Medulla oblongata (tissue), 1 donor: ENCODE measurements around the gene TCF7.
"Not testable (repeated sequence)": the region's sequence is repeated elsewhere in the genome, so short reads cannot be mapped to it uniquely, and the experiment has no call there.

Experiments used
- DNase-seq: peaks from one replicate; pipeline ENCODE4 v3.0.0-alpha.2; 2015; ENCODE audit errors: extremely low spot score

TCF7 gene

DNA sequence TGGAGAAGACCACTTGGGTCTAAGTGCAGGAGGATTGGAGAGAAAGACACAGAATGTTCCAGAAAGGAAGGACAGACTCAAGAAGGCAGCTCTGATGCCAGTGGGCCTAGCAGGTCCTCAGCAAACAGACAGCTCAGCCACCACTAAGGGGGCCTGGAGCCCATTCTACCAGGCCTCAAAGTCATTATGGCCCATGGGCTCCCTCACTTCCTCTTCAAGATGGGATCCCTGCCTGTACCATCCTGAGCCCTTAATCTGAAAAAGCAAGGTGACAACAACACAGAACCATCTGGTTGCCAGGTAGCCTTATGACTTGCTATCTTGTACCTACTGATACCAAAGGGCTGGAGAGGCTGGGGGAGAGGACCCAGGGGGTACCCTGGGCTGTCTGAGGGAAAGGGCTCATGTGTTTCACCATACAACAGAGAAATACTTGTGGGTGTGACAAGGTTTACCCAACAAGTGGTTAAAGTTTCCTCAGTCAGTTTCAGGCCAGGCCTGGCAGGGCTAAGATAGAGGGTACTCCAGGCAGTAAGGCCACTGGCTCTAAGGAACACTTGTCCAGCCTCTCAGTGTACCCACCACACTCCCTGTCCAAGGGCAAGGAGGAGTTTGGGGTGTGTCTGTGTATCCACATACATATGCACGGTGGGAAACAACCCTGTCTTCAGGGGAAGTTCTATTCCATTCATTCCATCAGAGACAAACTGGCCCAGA is 30.7 kb downstream of the TCF7 start:
- no peak for DNase-seq

DNA sequence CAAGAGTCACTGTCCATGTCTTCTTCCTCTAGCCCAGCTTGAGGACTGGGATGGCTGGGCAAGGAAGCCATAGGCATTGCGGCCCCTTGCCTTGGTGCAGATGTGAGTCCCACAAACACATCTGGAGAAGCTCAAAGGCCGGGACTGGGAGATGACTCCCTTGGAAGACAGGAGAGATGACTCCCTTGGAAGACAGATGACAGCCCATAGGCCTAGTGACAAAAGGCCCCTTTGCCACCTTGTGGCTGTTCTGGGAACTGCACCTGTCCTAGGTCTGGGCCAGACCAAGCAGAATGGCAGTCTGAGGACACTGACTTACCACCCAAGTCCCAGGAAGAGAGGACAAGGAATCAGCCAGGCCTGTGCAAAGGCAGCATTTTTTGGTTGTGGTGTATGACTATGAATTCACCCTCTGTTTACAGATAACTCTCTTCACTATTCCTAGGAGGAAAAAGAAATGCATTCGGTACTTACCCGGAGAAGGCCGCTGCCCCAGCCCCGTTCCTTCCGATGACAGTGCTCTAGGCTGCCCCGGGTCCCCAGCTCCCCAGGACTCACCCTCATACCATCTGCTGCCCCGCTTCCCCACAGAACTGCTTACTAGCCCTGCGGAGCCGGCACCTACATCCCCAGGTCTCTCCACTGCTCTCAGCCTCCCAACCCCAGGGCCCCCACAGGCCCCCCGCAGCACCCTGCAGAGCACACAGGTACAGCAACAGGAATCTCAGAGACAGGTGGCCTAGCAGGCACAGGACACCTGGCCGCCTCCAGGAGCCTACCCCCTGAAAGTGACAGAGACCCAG is 31.5 kb downstream of the TCF7 start:
- peak; percentile 91 for DNase-seq

DNA sequence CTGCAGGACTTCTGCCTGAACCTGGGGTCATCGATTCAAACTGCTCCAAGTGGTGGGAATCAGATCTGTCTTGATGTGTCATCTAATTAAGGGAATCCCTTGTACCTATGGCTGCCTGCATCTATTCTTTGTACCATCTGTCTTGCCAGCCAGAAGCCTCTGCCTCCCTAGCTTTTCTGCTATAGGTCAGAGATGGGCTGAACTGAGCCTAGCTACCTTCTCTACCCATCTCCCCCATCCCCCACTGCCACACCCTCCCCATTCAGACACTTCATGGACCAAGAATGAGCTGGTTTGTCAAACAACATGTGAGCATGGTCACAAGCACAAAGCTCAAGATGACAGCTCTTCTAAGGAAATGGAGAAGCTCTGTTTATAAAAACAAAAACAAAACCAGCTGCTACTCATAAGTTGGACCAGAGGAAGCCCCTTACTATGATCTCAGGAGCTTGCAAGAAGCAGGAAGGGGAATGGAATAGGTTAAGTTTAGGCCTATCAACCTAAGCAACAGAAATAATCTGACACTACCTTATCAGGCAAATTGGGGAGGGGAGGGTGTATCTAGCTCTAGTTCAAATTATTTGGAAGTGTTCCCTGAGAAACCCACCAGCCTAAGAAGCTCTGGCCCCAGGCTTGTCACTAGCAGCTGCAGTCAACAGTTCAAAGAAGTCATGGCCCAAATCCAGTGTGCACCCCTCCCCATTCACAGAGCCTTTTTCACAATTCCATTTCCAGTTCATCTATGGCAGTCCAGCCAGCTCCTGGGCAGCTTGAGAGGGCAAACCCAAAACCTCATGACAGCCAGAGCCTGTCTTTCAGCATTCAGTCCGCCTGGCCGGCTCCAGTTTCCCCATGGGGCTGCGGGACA is 32.4 kb downstream of the TCF7 start:
- DNase-seq, result peak; percentile 39

DNA sequence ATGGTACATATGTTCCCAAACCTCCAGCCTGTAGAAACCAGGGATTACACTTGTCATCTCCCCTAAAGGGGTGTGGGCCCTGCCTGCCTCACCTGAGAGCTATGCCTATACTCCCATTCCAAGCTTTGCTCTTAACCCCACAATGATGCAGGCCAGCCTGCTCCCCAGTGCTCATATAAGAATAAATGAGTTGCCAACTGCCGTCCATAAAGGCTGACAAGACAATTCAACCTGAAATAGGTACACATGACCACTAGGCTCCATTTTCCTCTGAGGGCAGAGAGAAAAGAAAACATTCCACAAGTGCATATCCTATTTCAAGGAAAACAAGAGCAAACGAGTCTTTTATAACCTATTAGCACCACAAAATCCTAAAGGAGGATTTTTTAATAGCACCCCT is 33.8 kb downstream of the TCF7 start:
- no peak for DNase-seq

DNA sequence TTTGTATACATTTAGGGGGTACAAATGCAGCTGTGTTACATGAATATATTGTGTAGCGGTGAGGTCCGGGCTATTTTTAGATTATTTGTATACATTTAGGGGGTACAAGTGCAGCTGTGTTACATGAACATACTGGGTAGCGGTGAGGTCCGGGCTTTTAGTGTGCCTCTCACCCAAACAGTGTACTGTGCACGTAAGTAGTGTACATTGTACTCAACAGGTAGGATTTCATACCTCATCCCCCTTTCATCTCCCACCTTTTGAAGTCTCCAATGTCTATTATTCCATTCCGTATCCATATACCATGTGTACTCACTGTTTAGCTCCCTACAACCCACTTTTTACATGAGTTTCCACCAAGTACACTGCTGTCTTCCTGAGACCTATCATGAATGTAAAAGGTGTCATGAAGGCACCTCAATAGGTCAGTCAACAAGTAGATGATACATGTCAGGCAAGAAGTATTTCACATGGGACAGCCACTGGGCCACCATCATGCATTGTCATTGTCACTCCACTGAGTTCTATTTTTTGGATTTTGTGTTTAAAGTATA is 34.6 kb downstream of the TCF7 start:
- DNase-seq, result no peak

DNA sequence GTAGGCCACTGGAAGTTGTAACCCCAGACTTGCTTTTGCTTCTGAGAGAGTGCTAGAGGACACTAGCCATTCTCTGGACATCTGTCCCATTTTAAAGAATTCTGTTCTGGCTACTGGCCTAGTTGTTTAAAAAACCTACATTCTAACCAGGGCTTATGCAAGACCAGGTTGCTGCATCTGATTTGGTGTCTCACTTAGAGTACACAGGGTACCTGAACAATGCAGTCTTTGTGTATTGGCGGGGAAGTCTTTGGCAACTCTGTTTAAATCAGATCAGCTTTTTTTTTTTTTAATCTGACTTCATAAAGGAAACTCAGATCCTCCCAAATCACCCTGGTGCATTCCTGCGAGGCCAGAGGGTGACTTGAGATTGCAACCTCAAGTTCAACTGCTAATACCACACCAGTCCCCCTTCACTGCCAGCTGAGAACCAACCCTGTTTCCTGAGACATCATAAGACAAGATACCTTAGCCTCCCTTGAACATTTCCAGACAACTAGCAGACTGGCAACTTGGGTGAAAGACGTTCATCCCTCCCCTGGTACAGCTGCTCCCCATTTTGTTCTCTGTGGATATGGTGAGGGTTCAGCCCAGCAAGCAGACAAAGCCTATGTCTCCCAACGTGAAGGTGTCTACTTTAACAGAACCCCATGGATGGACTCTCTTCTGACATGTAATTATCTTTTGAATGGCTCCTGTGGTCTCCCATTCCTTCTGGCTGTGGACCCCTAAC is 35.3 kb downstream of the TCF7 start:
- DNase-seq, result peak; percentile 58

DNA sequence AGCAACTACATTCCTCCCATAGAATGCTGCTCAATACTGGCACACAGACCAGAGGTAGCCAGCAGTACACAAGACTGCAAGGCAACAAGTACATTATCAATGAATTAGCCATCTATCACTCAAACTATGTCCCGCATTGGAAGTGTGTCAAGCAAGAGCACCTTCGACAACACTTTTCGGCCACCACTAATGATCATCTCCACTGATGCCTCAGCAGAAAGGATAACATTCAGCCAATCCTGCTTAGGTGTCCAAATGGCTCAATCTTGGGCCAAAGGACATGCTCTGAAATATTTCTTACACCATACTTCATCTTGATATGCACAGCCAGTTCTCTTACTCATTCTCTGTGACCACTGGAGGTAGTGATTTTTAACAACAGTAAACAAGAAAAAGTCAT is 37.2 kb downstream of the TCF7 start:
- DNase-seq, result no peak

DNA sequence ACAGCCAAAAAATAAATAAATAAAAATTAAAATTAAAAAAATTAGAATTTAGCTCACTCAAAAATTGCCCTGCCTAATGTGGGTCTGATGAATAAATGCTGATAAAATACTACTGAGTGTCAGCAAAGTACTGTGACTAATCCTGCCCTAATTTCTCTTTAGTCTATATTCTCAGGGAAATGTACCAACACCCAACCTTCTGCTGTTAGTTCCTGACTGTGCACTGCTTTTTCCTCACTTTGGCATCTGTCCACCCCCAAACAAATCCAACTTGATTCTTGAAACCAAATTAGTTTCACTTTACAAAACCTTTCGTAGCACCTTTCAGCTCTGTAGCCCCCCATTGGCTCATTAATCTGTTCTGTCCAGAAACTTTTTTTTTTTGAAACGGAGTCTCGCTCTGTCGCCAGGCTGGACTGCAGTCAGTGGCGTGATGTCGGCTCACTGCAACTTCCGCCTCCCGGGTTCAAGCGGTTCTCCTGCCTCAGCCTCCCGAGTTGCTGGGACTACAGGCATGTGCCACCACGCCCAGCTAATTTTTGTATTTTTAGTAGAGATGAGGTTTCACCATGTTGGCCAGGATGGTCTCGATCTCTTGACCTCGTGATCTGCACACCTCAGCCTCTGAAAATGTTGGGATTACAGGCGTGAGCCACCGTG is 37.8 kb downstream of the TCF7 start:
- not testable (repeated sequence) for DNase-seq

DNA sequence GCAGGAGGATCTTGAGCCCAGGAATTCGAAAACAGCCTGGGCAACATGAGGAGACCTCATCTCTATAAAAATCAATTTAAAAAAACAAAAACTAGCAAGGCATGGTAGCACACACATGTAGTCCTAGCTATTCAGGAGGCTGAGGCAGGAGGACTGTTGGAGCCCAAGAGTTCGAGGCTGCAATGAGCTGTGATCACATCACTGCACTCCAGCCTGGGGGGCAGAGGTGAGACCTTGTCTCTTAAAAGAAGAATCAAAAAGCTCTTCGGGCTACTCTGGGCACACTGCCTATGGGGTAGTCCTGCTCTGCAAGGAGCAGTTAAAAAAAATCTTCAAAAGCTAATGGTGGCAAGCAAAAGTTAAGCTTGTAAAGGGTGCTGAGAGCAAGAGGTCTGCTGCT is 38.8 kb downstream of the TCF7 start:
- no peak for DNase-seq

DNA sequence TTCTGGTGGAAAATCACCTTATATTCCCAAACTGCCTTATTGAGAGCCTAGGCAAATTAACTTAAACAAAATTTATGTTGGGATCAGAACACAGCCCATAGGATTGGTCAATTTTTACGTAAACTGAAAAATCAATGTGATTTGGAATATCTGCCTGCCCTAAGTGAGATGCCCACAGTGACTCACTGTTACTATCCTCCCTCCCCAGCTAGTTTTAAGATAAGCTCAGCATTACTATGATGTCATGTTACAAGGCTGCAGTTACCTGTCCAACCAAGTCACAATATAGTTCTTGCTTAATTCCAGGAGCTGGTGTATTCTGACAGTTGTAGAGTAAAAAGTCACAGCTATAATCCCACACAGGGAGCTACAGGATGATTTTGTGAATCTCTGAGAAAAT is 39.2 kb downstream of the TCF7 start:
- DNase-seq, result no peak

DNA sequence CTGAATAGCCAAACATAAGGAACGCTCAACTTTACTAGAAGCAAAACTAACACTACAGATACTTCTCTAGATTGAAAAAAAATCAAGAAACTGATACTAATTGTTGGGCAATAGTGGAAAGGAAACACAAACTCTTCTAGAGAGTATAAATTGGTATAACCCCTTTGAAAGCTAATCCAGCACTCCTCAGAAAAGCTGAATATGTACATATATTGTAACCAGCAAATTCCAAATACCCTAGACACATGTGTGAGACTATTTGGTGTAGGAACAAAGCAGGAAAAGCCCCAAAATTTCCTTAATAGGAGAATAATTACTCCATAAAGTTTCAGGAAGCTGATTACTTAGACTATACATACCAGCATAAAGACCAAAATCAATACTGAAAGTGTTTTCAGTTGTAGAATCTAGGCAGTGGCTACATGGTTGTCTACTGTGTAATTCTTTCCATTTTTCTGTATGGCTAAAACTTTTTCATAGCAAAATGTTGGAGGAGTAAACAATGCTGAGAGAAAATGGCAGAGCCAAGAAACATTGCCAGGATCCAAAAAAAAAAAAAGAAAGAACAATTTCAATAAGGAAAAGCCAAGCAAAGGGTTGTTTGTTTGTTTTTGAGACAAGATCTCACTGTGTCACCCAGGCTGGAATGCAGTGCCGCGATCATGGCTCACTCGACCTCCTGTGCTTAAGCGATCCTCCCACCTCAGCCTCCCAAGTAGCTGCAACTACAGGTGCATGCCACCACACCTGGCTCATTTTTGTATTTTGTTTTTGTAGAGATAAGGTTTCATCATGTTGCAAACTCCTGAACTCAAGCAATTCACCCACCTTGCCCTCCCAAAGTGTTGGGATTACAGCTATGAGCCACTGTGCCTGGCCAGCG is 47.3 kb downstream of the TCF7 start:
- no peak for DNase-seq

DNA sequence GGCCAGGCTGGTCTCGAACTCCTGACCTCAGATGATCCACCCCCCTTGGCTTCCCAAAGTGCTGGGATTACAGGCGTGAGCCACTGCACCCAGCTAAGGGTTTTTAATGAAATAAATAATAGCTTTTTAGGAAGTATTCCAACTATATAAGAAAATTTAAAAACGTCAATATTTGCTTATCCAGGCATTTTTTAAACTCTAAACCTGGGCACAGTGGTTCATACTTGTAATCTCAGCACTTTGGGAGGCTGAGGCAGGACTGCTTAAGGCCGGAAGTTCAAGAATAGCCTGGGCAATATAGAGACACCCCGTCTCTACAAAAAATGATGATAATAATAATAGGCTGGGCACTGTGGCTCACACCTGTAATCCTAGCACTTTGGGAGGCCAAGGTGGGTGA is 48.1 kb downstream of the TCF7 start:
- no peak for DNase-seq

DNA sequence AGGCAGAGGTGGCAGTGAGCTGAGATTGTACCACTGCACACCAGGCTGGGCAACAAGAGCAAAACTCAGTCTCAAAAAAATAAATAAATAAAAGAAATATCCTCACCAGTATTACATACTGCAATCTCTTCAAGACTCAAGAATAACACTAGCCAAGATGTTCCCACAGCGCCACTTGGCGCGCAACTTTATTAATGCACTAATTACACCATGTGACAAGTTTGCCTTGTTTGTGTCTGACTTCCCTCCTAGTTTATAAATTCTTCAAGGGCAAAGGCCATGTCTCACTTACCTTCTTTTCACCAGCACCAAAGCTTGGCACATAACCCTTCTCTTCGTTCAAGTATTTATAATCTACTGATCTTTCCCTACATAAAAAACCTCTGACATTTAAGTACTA is 57.5 kb downstream of the TCF7 start:
- DNase-seq, result peak; percentile 43

DNA sequence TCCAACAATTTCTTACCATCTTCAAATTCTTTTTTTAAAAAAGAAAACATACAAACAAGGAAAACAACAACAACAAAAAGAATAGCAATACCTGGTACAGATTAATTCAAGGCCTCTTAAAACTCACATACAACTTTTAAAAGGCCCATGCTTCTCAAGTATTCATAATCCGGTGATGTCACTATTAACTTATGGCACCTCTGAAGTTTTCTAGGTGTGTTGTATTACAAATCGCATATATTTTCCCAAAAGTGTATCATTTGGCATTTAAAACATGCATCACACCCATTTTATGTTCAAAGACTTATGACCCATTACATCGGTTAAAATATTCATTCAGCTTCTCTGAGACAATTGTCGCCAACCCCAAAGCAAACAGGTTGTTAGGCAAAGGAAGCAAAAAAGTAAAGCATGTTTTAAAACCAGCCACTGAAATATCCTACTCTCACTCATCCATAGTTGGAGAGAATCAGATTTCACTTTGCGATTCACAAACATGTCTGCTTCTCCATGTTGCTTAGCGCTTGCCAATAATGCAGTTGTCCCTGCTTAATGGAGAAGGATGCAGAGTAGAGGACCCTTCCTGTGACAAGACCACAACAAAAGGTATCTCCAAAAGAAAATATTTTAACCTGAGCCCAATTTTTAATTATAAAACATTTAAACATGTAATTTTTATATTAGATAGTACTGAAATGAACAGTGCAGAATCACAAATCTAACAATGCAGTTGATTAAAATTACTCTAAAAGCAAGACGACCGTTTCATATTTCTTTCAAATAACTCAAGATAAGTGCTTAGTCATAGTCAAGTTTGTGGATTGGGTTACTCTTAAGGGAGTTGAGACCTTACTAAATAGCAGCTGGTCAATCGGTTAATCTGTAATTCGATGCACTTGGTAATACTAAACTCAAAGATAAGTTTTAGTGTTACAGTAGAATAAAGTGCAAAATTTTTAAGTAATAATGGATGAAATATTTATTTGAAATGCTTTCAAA is 60.7 kb downstream of the TCF7 start:
- no peak for DNase-seq

DNA sequence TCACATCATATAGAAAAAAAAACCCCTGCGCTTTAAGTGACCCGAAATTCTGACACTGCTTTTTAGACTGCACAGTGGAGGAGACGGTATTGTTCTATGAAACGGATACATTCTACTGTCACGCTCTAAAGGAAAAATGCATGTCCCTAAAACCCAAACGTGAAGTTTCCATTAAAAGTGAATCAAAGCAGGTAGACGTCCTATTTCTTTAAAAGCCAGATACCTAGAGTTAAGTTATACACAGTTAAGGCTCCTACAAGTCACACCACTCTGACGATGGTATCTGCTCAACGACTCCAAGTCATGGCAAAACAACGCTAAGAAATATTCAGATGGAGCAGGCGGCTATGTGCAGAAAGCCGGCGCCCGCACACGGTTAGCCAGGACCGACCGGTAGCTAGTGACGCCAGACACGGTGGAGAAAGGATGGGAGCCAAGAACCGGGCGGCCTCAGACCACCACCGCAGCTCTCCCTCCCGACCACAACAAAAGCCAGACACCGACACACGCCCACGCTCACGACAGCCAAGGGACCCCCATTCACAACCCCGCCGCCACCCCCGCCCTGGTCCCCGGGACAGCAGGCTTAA is 61.5 kb downstream of the TCF7 start:
- no peak for DNase-seq

DNA sequence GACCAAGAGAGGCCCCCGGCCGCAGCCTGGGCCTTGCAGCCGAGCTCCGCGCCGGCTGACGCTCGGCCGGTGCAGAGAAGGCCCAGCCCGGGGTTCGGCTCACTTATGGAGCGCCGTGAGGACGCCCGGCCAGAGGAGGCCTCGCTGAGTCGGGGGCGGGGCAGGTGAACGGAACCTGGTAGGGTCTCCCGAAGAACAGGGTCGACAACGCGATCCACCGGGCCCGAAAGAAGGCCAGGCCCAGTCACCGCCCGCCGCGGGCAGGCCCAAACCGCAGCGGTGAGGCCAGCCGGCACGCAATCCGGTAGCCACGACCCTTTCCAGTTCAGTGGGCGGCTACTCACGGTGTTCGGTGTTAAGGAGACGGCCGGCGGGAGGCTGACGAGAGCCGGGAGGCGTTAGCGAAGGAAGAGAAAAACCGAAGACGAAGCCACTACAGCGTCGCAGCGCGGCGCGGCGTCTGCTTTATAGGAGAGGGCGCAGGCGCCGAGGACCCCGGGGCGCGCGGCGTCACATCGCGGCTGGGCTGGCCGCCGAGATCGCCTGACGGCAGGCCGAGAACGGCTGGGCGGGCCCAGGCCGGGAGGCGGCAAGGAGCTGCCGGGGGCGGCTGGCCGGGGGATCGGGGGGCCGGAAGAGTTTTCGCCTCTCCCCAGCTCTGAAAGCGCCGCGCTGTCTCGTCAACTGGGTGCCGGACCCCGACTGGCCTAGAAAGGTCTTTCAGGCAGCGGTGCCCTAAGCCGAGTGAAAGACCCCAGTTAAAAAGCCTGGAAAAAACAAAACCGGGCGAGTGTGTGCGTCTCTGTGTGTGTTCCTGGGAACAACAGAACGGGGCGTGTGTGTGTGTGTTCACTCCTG is 62.3 kb downstream of the TCF7 start, which contains the start of gene SKP1:
Gene SKP1 (minus strand): TSS at position 440 of the 858 bp plus-strand sequence. CDS start 2,928 bp downstream, outside the sequence.
- DNase-seq, result peak; percentile 87
